HepG2 (cell line): ENCODE data around the gene ENPP7. TPM values are rescaled to one million over a fixed set of nuclear protein-coding genes. Genes with fewer than 3 reads are reported as not detected.
A peak's percentile ranks its signal among the peaks of the same experiment; 100 is the strongest.

Experiments
- ATF1 ChIP-seq: IDR thresholded peaks from 2 replicates; pipeline ENCODE4 v1.6.1; 2016; ENCODE audit warnings: mild to moderate bottlenecking, control low read depth
- EZH2 ChIP-seq: conservative IDR thresholded peaks from 2 replicates; pipeline ENCODE4 v1.6.1; 2012; ENCODE audit warnings: mild to moderate bottlenecking, low read depth, low read length, moderate library complexity
- FOSL2 ChIP-seq: sonication (generic); formaldehyde crosslinking; IDR thresholded peaks from 2 replicates; pipeline ENCODE4 v1.4.0; 2020; ENCODE audit warnings: missing genetic modification reagents
- GPN1 ChIP-seq: sonication (generic); formaldehyde crosslinking; IDR thresholded peaks from 2 replicates; pipeline ENCODE4 v1.5.1; 2020; ENCODE audit warnings: missing genetic modification reagents, borderline replicate concordance
- GTF3A ChIP-seq: sonication (generic); formaldehyde crosslinking; conservative IDR thresholded peaks from 2 replicates; pipeline ENCODE4 v1.4.0; 2020; ENCODE audit warnings: mild to moderate bottlenecking, missing genetic modification reagents
- HIVEP1 ChIP-seq: sonication (generic); formaldehyde crosslinking; IDR thresholded peaks from 2 replicates; pipeline ENCODE4 v1.4.0; 2020; ENCODE audit warnings: mild to moderate bottlenecking, missing genetic modification reagents
- JUN ChIP-seq: sonication (generic); formaldehyde crosslinking; IDR thresholded peaks from 2 replicates; pipeline ENCODE4 v1.4.0; 2020; ENCODE audit warnings: mild to moderate bottlenecking, missing genetic modification reagents
- MAFK ChIP-seq, 2 experiments: IDR thresholded peaks in 1 of 2; conservative IDR thresholded peaks in 1 of 2; 2 replicates each; pipeline ENCODE4 v1.6.1; 2011; ENCODE audit warnings: improper control_type of control experiment in 2 of 2, low read length in 2 of 2
- NAIF1 ChIP-seq: sonication (generic); formaldehyde crosslinking; IDR thresholded peaks from 2 replicates; pipeline ENCODE4 v1.5.0; 2020; ENCODE audit warnings: mild to moderate bottlenecking, missing genetic modification reagents, borderline replicate concordance
- NFIB ChIP-seq: sonication (generic); formaldehyde crosslinking; IDR thresholded peaks from 2 replicates; pipeline ENCODE4 v1.9.0; 2021; ENCODE audit warnings: missing genetic modification reagents, mild to moderate bottlenecking, borderline replicate concordance
- PAF1 ChIP-seq: IDR thresholded peaks from 2 replicates; pipeline ENCODE4 v1.6.1; 2016; ENCODE audit warnings: missing genetic modification reagents, missing compliant biosample characterization
- STAT5B ChIP-seq: sonication (generic); formaldehyde crosslinking; IDR thresholded peaks from 2 replicates; pipeline ENCODE4 v1.4.0; 2020; ENCODE audit warnings: missing genetic modification reagents
- TOE1 ChIP-seq: sonication (generic); formaldehyde crosslinking; IDR thresholded peaks from 2 replicates; pipeline ENCODE4 v1.4.0; 2020; ENCODE audit warnings: mild to moderate bottlenecking, missing genetic modification reagents
- ZBTB38 ChIP-seq: sonication (generic); formaldehyde crosslinking; IDR thresholded peaks from 2 replicates; pipeline ENCODE4 v1.5.1; 2020; ENCODE audit warnings: mild to moderate bottlenecking, missing genetic modification reagents
- ZFP36L1 ChIP-seq: sonication (generic); formaldehyde crosslinking; IDR thresholded peaks from 2 replicates; pipeline ENCODE4 v1.8.0; 2022; ENCODE audit warnings: mild to moderate bottlenecking, missing genetic modification reagents, moderate library complexity
- ZFP41 ChIP-seq: sonication (generic); formaldehyde crosslinking; IDR thresholded peaks from 2 replicates; pipeline ENCODE4 v1.4.0; 2020; ENCODE audit warnings: mild to moderate bottlenecking, missing genetic modification reagents, borderline replicate concordance
- ZNF44 ChIP-seq: sonication (generic); formaldehyde crosslinking; IDR thresholded peaks from 2 replicates; pipeline ENCODE4 v1.5.1; 2020; ENCODE audit warnings: mild to moderate bottlenecking, missing genetic modification reagents
- ZNF737 ChIP-seq: sonication (generic); formaldehyde crosslinking; IDR thresholded peaks from 2 replicates; pipeline ENCODE4 v1.5.0; 2020; ENCODE audit warnings: missing genetic modification reagents, mild to moderate bottlenecking, borderline replicate concordance
- polyA plus RNA-seq, 8 experiments: library from polyadenylated mRNA; depleted of rRNA in 3 of 8; stranded (reverse) in 7 of 8; unstranded in 1 of 8; fragments of >200 nt; fragmentation: Illumina TruSeq in 4 of 8; extraction: Trizol in 4 of 8; gene quantifications; 2 replicates each; pipeline versions ENCODE4 v1.2.1 to v1.2.3, GENCODE V29; 2011 to 2016; ENCODE audit warnings: low read depth in 4 of 8, missing spikeins in 1 of 8, mixed read lengths in 1 of 8; ENCODE audit not compliant: insufficient read depth in 1 of 8
- total RNA-seq, 5 experiments: library from RNA; depleted of rRNA; stranded (reverse); fragments of >200 nt; fragmentation: Illumina TruSeq; extraction: Trizol; gene quantifications; 2 replicates each; pipeline ENCODE4 v1.2.3, GENCODE V29; 2016; ENCODE audit warnings: low read depth in 1 of 5
- TF ChIP-seq, protein P1 (sequence below): sonication (generic); formaldehyde crosslinking; IDR thresholded peaks from 2 replicates; pipeline ENCODE4 v1.5.0; 2020; ENCODE audit warnings: missing genetic modification reagents
- TF ChIP-seq, protein P2 (sequence below): sonication (generic); formaldehyde crosslinking; IDR thresholded peaks from 2 replicates; pipeline ENCODE4 v1.5.0; 2020; ENCODE audit warnings: mild to moderate bottlenecking, missing genetic modification reagents, borderline replicate concordance
- TF ChIP-seq, protein P3 (sequence below): sonication (generic); formaldehyde crosslinking; IDR thresholded peaks from 2 replicates; pipeline ENCODE4 v1.5.0; 2020; ENCODE audit warnings: mild to moderate bottlenecking, missing genetic modification reagents
- TF ChIP-seq, protein P4 (sequence below): sonication (generic); formaldehyde crosslinking; IDR thresholded peaks from 2 replicates; pipeline ENCODE4 v1.5.1; 2020; ENCODE audit warnings: missing genetic modification reagents, mild to moderate bottlenecking, borderline replicate concordance

The ENPP7 gene
- total and polyA plus RNA-seq, 2 of the 13 experiments (the other 11 are each of a cell fraction or from before 2014, with no cell fraction given) = 1.1 to 2.2 TPM

DNA sequence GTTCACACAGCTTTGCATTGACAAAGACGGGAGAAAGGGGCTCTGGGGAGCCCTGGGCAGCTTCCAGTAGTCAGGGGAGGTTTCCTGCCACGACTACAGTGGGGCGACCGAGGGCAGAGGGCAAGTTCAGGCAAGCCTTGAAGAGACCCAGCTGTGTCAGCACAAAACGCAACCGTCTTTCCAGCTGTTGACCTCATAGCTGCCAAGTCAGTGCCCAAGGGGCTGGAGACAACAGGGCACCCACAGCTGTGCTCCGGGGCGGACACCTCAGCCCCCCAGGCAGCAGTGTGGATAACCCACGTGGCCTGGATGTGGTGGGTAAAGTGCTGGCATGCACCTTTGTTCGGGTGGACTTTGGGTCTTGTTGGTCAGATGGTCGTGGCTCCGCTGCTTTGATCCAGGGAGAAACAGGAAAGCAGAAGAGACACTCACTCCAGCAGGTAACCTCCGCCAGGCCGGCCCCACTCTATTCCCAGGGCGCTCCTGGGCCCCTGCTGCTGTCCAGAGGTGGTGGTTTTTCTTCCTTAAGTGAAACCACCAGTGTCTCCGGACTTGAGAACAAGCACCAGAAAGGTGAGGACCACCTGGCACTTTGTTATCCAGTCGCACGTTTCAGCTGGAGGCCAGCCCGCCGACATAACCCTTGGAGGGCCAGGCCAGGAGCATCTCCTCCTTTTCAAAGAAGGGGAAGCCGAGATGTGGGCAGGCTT lies 29.6 kb downstream of the ENPP7 start (continued):
- TF ChIP-seq, protein P1, sequence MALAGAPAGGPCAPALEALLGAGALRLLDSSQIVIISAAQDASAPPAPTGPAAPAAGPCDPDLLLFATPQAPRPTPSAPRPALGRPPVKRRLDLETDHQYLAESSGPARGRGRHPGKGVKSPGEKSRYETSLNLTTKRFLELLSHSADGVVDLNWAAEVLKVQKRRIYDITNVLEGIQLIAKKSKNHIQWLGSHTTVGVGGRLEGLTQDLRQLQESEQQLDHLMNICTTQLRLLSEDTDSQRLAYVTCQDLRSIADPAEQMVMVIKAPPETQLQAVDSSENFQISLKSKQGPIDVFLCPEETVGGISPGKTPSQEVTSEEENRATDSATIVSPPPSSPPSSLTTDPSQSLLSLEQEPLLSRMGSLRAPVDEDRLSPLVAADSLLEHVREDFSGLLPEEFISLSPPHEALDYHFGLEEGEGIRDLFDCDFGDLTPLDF (CRISPR knock-in tag) = no peak
- TF ChIP-seq MAFK (conservative IDR thresholded peaks at IDR 0.05 in 1 of 2, IDR thresholded peaks at IDR 0.05 in 1 of 2; ENCODE audit: low read length in 2 of 2) (peak; percentile 84 to 93), PAF1 (CRISPR knock-in tag) (no peak), ZNF44 (CRISPR knock-in tag) (no peak; the same call in 1 of the 2 replicates), NFIB (CRISPR knock-in tag) (no peak), ZBTB38 (CRISPR knock-in tag) (peak; percentile 100), ZFP36L1 (peak; percentile 99), ZNF737 (CRISPR knock-in tag) (no peak), JUN (peak; percentile 90), HIVEP1 (CRISPR knock-in tag) (peak; percentile 94), ZFP41 (peak; percentile 99), GTF3A (CRISPR knock-in tag) (peak; percentile 87; the same call in 1 of the 2 replicates), NAIF1 (peak; percentile 89), ATF1 (no peak), EZH2 (no peak), TOE1 (CRISPR knock-in tag) (no peak), GPN1 (CRISPR knock-in tag) (no peak), FOSL2 (CRISPR knock-in tag) (peak; percentile 66), STAT5B (CRISPR knock-in tag) (no peak)
- TF ChIP-seq, protein P2, sequence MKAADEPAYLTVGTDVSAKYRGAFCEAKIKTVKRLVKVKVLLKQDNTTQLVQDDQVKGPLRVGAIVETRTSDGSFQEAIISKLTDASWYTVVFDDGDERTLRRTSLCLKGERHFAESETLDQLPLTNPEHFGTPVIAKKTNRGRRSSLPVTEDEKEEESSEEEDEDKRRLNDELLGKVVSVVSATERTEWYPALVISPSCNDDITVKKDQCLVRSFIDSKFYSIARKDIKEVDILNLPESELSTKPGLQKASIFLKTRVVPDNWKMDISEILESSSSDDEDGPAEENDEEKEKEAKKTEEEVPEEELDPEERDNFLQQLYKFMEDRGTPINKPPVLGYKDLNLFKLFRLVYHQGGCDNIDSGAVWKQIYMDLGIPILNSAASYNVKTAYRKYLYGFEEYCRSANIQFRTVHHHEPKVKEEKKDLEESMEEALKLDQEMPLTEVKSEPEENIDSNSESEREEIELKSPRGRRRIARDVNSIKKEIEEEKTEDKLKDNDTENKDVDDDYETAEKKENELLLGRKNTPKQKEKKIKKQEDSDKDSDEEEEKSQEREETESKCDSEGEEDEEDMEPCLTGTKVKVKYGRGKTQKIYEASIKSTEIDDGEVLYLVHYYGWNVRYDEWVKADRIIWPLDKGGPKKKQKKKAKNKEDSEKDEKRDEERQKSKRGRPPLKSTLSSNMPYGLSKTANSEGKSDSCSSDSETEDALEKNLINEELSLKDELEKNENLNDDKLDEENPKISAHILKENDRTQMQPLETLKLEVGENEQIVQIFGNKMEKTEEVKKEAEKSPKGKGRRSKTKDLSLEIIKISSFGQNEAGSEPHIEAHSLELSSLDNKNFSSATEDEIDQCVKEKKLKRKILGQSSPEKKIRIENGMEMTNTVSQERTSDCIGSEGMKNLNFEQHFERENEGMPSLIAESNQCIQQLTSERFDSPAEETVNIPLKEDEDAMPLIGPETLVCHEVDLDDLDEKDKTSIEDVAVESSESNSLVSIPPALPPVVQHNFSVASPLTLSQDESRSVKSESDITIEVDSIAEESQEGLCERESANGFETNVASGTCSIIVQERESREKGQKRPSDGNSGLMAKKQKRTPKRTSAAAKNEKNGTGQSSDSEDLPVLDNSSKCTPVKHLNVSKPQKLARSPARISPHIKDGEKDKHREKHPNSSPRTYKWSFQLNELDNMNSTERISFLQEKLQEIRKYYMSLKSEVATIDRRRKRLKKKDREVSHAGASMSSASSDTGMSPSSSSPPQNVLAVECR (CRISPR knock-in tag) = peak; percentile 82; the same call in 1 of the 2 replicates
- TF ChIP-seq, protein P3, sequence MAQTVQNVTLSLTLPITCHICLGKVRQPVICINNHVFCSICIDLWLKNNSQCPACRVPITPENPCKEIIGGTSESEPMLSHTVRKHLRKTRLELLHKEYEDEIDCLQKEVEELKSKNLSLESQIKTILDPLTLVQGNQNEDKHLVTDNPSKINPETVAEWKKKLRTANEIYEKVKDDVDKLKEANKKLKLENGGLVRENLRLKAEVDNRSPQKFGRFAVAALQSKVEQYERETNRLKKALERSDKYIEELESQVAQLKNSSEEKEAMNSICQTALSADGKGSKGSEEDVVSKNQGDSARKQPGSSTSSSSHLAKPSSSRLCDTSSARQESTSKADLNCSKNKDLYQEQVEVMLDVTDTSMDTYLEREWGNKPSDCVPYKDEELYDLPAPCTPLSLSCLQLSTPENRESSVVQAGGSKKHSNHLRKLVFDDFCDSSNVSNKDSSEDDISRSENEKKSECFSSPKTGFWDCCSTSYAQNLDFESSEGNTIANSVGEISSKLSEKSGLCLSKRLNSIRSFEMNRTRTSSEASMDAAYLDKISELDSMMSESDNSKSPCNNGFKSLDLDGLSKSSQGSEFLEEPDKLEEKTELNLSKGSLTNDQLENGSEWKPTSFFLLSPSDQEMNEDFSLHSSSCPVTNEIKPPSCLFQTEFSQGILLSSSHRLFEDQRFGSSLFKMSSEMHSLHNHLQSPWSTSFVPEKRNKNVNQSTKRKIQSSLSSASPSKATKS (CRISPR knock-in tag) = 0 out of 2 replicates have a peak, but pooled peaks have one; percentile 86
- TF ChIP-seq, protein P4, sequence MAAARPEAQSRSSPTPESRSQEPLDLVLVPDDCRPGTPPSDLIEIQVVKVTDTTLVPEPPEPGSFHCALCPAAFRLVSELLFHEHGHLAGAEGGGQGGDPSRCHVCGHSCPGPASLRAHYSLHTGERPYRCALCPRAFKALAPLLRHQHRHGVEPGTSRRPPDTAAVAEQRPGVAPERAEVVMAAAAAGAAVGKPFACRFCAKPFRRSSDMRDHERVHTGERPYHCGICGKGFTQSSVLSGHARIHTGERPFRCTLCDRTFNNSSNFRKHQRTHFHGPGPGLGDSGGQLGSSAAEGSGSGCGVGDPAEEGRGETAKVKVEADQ = peak; percentile 99
